Breast epithelium (tissue), 4 donors: ENCODE measurements around the gene HSD17B11. TPM values are rescaled to one million over a fixed set of nuclear protein-coding genes. Genes with fewer than 3 reads are reported as not detected.
"Not testable (repeated sequence)": the region's sequence is repeated elsewhere in the genome, so short reads cannot be mapped to it uniquely, and the experiment has no call there.

ENCODE experiments used
- DNase-seq, 2 donors: peaks; one replicate each; pipeline ENCODE4 v3.0.0-alpha.2; 2019; ENCODE audit warnings: low spot score in 2 of 2
- H3K27ac ChIP-seq, 2 donors: fragments of 200-600 bp; sonication (generic) in 1 of 2; one replicate each; pipeline ENCODE4 v1.5.1; 2016 to 2019; ENCODE audit warnings: mild to moderate bottlenecking in 1 of 2
- H3K27me3 ChIP-seq, 2 donors: fragments of 200-600 bp; sonication (generic) in 1 of 2; one replicate each; pipeline versions ENCODE4 v1.5.1 to v1.6.0; 2017 to 2019; ENCODE audit warnings: control low read depth in 1 of 2, mild to moderate bottlenecking in 1 of 2
- H3K36me3 ChIP-seq: fragments of 200-600 bp; one replicate; pipeline ENCODE4 v1.5.1; 2019
- H3K4me1 ChIP-seq, 2 donors: fragments of 200-600 bp; sonication (generic); one replicate each; pipeline ENCODE4 v1.5.1; 2016 to 2019; ENCODE audit warnings: control low read depth in 1 of 2
- H3K4me3 ChIP-seq, 3 donors: fragments of 200-600 bp; sonication (generic); 1 replicate in 2 of 3; 2 replicates in 1 of 3; pipeline ENCODE4 v1.5.1; 2016 to 2019; ENCODE audit warnings: mild to moderate bottlenecking in 3 of 3, moderate library complexity in 2 of 3
- H3K9me3 ChIP-seq, 2 donors: fragments of 200-600 bp; sonication (generic) in 1 of 2; one replicate each; pipeline ENCODE4 v1.5.1; 2016 to 2019; ENCODE audit warnings: control low read depth in 1 of 2
- POLR2A ChIP-seq: fragments of 450-650 bp; IDR thresholded peaks from one replicate; pipeline ENCODE4 v1.6.1; 2016; ENCODE audit warnings: antibody characterized with exemption, mild to moderate bottlenecking, moderate library complexity
- POLR2AphosphoS5 ChIP-seq, 3 donors: sonication (generic); formaldehyde crosslinking; IDR thresholded peaks; one replicate each; pipeline ENCODE4 v1.6.1; 2017; ENCODE audit warnings: antibody characterized with exemption in 3 of 3
- intact Hi-C: fragments of 100-400 bp; cut with DNase I; formaldehyde crosslinking; loops from one replicate; pipeline ENCODE4 v1.15.1; 2023; ENCODE audit warnings: low total_unique reads
- total RNA-seq, 3 donors: library from RNA; depleted of rRNA; stranded (reverse); fragments of >200 nt; gene quantifications; one replicate each; pipeline ENCODE4 v1.1.0, GENCODE V29; 2016
- TF ChIP-seq, protein P1 (sequence below), 3 donors: fragments of 450-650 bp; IDR thresholded peaks; one replicate each; pipeline ENCODE4 v1.5.1; 2016 to 2017; ENCODE audit warnings: antibody characterized with exemption in 3 of 3, mild to moderate bottlenecking in 3 of 3, moderate library complexity in 3 of 3

The HSD17B11 gene
- total RNA-seq, 3 donors from 2014 or later = 48.7 to 95.7 (median 54.1) TPM

DNA sequence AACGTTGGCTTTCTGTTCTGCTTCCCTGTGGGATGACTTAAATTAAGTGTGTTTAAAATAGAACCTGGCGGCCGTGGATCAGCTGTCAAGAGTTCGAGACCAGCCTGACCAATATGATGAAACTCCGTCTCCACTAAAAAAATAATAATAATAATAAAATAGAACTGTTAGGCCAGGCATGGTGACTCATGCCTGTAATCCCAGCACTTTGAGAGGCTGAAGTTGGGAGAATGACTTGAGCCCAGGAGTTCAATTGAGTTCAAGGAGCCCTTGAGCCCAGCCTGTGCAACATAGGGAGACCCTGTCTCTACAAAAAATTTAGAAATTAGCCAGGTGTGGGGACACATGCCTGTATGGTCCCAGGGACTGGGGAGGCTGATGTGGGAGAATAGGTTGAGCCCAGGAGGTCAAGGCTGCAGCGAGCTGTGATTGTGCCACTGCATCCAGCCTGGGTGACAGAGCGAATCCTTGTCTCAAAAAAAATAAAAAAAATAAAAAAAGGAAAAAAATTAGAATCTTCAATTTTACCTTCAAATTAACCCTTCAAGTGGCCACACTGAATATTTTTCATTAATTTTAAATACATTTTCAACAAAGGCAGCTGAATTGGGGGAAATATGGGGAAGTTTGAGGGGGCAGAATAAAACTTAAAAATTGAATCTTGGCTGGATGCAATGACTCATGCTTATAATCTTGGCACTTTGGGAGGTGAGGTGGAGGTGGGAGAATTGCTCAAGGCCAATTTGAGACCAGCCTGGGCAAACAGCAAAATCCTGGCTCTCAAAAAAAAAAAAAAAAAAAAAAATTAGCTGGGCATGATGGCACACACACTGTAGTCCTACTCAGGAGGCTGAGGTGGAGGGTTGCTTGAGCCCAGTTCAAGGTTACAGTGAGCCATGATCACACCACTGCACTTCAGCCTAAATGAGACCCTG lies 36.6 kb downstream of the HSD17B11 start:
- Histone ChIP-seq H3K36me3 (no peaks in the 10 kb centered on the region), H3K9me3 (no peaks in the 10 kb centered on the region), H3K27me3 (no peaks in the 10 kb centered on the region), H3K4me3 (no peak overlapping the region), H3K4me1 (no peaks in the 10 kb centered on the region), H3K27ac (peak overlapping the region in 1 of 2 donors; percentile 34)
- DNase-seq = no peak
- no peak for TF ChIP-seq POLR2A
- TF ChIP-seq, protein P1, sequence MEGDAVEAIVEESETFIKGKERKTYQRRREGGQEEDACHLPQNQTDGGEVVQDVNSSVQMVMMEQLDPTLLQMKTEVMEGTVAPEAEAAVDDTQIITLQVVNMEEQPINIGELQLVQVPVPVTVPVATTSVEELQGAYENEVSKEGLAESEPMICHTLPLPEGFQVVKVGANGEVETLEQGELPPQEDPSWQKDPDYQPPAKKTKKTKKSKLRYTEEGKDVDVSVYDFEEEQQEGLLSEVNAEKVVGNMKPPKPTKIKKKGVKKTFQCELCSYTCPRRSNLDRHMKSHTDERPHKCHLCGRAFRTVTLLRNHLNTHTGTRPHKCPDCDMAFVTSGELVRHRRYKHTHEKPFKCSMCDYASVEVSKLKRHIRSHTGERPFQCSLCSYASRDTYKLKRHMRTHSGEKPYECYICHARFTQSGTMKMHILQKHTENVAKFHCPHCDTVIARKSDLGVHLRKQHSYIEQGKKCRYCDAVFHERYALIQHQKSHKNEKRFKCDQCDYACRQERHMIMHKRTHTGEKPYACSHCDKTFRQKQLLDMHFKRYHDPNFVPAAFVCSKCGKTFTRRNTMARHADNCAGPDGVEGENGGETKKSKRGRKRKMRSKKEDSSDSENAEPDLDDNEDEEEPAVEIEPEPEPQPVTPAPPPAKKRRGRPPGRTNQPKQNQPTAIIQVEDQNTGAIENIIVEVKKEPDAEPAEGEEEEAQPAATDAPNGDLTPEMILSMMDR (IDR thresholded peaks at IDR 0.05) = no peak
- TF ChIP-seq POLR2AphosphoS5 (IDR thresholded peaks at IDR 0.05) = no peak
- intact Hi-C loops = no loop called here

GRCh38 chr4:87353592-87353991 lies 37.4 kb downstream of the HSD17B11 start:
- Histone ChIP-seq H3K36me3 (no peaks in the 10 kb centered on the region), H3K4me3 (no peak overlapping the region), H3K27me3 (no peaks in the 10 kb centered on the region), H3K4me1 (no peaks in the 10 kb centered on the region), H3K9me3 (no peaks in the 10 kb centered on the region), H3K27ac (no peak overlapping the region)
- DNase-seq = no peak
- peak in 1 of 3 donors; percentile 47 for TF ChIP-seq POLR2AphosphoS5 (IDR thresholded peaks at IDR 0.05)
- no peak for TF ChIP-seq POLR2A
- TF ChIP-seq, protein P1 (IDR thresholded peaks at IDR 0.05) = peak in 2 of 3 donors; percentile 48 to 70
- intact Hi-C loops = no loop called here

GRCh38 chr4:87345139-87345538 lies 45.8 kb downstream of the HSD17B11 start:
- TF ChIP-seq POLR2A (no peak), POLR2AphosphoS5 (IDR thresholded peaks at IDR 0.05) (no peak)
- TF ChIP-seq, protein P1 (IDR thresholded peaks at IDR 0.05) = no peak
- intact Hi-C loops = no loop called here
- no peaks in the 10 kb centered on the region for H3K27me3 ChIP-seq
- no peak overlapping the region for H3K27ac ChIP-seq
- H3K36me3 ChIP-seq = no peaks in the 10 kb centered on the region
- H3K9me3 ChIP-seq = peaks cover 8 to 17% of the 10 kb centered on the region in 2 donors
- no peaks in the 10 kb centered on the region for H3K4me1 ChIP-seq
- H3K4me3 ChIP-seq = no peak overlapping the region
- no peak for DNase-seq

DNA sequence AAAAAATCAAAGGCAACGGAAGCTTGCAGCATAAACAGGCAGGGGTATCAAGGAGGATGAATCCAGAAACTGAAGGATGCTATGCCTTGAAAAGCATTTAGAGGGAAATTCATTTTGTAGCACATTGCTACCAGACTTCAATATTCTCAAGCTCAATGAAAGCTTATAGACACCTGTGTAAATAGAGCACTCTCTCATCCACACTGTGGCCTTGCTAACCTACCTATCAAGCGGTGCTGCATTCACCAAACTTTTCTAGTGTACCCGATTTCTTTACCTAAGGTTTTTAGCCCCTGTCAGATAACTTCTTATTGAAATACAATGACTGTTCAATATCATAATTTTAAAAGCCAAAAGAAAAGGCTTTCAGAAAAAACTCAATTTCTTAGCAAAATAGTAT lies 48.1 kb downstream of the HSD17B11 start:
- intact Hi-C loops = no loop called here
- no peaks in the 10 kb centered on the region for H3K4me1 ChIP-seq
- no peaks in the 10 kb centered on the region for H3K36me3 ChIP-seq
- H3K27ac ChIP-seq = no peak overlapping the region
- TF ChIP-seq POLR2AphosphoS5 (IDR thresholded peaks at IDR 0.05) = no peak
- H3K4me3 ChIP-seq = no peak overlapping the region
- H3K9me3 ChIP-seq = peaks cover 8 to 17% of the 10 kb centered on the region in 2 donors
- H3K27me3 ChIP-seq = no peaks in the 10 kb centered on the region
- no peak for DNase-seq

GRCh38 chr4:87341954-87342635 lies 48.9 kb downstream of the HSD17B11 start:
- H3K4me3 ChIP-seq, H3K27me3 ChIP-seq, intact Hi-C loops, H3K27ac ChIP-seq, H3K36me3 ChIP-seq, H3K4me1 ChIP-seq, DNase-seq: not testable (repeated sequence)
- H3K9me3 ChIP-seq = peaks cover 8 to 17% of the 10 kb centered on the region in 2 donors

DNA sequence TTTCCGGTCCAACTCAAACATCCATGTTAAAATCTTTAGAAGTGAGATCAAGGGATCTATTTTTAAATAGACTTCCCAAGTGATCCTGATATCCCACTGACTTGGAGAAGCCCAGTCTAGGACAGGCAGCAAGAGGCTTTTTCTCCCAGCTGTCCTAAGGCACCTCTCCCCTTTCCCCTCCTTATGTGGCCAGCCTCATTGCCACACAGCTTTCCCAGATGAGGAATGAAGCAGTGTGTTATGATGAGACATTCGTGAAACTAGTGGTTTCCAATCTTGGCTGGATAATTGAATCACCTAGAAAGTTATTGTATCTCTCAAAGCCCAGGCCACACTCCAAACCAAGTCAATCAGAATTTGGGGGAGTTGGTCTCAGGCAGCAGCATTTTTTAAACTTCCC lies 51.5 kb downstream of the HSD17B11 start:
- H3K4me3 ChIP-seq = no peak overlapping the region
- peaks cover 2 to 4% of the 10 kb centered on the region in 2 donors for H3K9me3 ChIP-seq
- no peaks in the 10 kb centered on the region for H3K4me1 ChIP-seq
- H3K27me3 ChIP-seq = no peaks in the 10 kb centered on the region
- TF ChIP-seq, protein P1 (IDR thresholded peaks at IDR 0.05) = no peak
- TF ChIP-seq POLR2AphosphoS5 (IDR thresholded peaks at IDR 0.05) (no peak), POLR2A (no peak)
- DNase-seq = no peak
- H3K36me3 ChIP-seq = no peaks in the 10 kb centered on the region
- intact Hi-C loops = no loop called here
- no peak overlapping the region for H3K27ac ChIP-seq
